Neuronal stem cell (in vitro differentiated cells): Measurements from ENCODE around the gene PPP3CA.

ENCODE experiments used
- DNase-seq: peaks from one replicate; pipeline ENCODE4 v3.0.0-alpha.2; 2013; ENCODE audit warnings: low spot score
- H2AFZ ChIP-seq: one replicate; pipeline ENCODE4 v1.6.1; 2013; ENCODE audit warnings: mild to moderate bottlenecking, low read length, inconsistent platforms
- H2AK5ac ChIP-seq: 2 replicates; pipeline ENCODE4 v1.6.1; 2013; ENCODE audit warnings: low read depth, mild to moderate bottlenecking, inconsistent platforms, low read length, moderate library complexity, mixed read lengths
- H2BK120ac ChIP-seq: 2 replicates; pipeline ENCODE4 v1.6.1; 2013; ENCODE audit warnings: low read depth, mild to moderate bottlenecking, inconsistent platforms, low read length, moderate library complexity, mixed read lengths
- H2BK12ac ChIP-seq: one replicate; pipeline ENCODE4 v1.6.1; 2013; ENCODE audit warnings: low read length, inconsistent platforms
- H2BK15ac ChIP-seq: 2 replicates; pipeline ENCODE4 v1.6.1; 2013; ENCODE audit warnings: mild to moderate bottlenecking, low read length, inconsistent platforms, mixed read lengths
- H2BK5ac ChIP-seq: one replicate; pipeline ENCODE4 v1.6.1; 2013; ENCODE audit warnings: inconsistent platforms, mild to moderate bottlenecking, low read length, moderate library complexity
- H3K14ac ChIP-seq: one replicate; pipeline ENCODE4 v1.6.1; 2013; ENCODE audit warnings: low read length, inconsistent platforms
- H3K18ac ChIP-seq: 2 replicates; pipeline ENCODE4 v1.6.1; 2013; ENCODE audit warnings: low read length, inconsistent platforms
- H3K23ac ChIP-seq: 2 replicates; pipeline ENCODE4 v1.6.1; 2013; ENCODE audit warnings: low read depth, mild to moderate bottlenecking, mixed read lengths, low read length, inconsistent platforms; ENCODE audit not compliant: poor library complexity
- H3K27ac ChIP-seq: replicated peaks from 3 replicates; pipeline ENCODE4 v1.5.1; 2013; ENCODE audit warnings: low read length, inconsistent platforms
- H3K27me3 ChIP-seq, 3 experiments: 2 replicates each; pipeline ENCODE4 v1.6.1; 2013; ENCODE audit warnings: low read length in 3 of 3, mild to moderate bottlenecking in 2 of 3, inconsistent platforms in 1 of 3, low read depth in 1 of 3, mixed read lengths in 1 of 3, moderate library complexity in 1 of 3; ENCODE audit not compliant: control insufficient read depth in 3 of 3, insufficient read depth in 3 of 3
- H3K36me3 ChIP-seq, 2 donors: replicated peaks in 1 of 2; 2 replicates each; pipeline ENCODE4 v1.6.1; 2013; ENCODE audit warnings: low read length in 2 of 2; ENCODE audit not compliant: control insufficient read depth in 2 of 2, insufficient read depth in 2 of 2
- H3K4ac ChIP-seq: 2 replicates; pipeline ENCODE4 v1.6.1; 2013; ENCODE audit warnings: inconsistent platforms, mild to moderate bottlenecking, low read length, moderate library complexity
- H3K4me1 ChIP-seq, 2 donors: 1 replicate in 1 of 2; 2 replicates in 1 of 2; pipeline ENCODE4 v1.6.1; 2013; ENCODE audit warnings: low read length in 2 of 2, low read depth in 1 of 2; ENCODE audit not compliant: control insufficient read depth in 2 of 2, insufficient read depth in 1 of 2
- H3K4me2 ChIP-seq: one replicate; pipeline ENCODE4 v1.6.1; 2013; ENCODE audit warnings: mild to moderate bottlenecking, low read length, inconsistent platforms; ENCODE audit not compliant: insufficient read depth, poor library complexity, severe bottlenecking
- H3K4me3 ChIP-seq, 2 donors: 2 replicates each; pipeline ENCODE4 v1.5.1; 2013; ENCODE audit warnings: low read length in 2 of 2, mild to moderate bottlenecking in 2 of 2, inconsistent platforms in 1 of 2, moderate library complexity in 1 of 2
- H3K79me1 ChIP-seq: one replicate; pipeline ENCODE4 v1.6.1; 2013; ENCODE audit warnings: low read depth, mild to moderate bottlenecking, inconsistent platforms, low read length, moderate library complexity
- H3K9ac ChIP-seq: one replicate; pipeline ENCODE4 v1.6.1; 2013; ENCODE audit warnings: mild to moderate bottlenecking, low read depth, low read length, inconsistent platforms; ENCODE audit not compliant: poor library complexity
- H3K9me3 ChIP-seq, 2 donors: replicated peaks in 1 of 2; 2 replicates each; pipeline versions ENCODE3 to v1.6.1; 2013; ENCODE audit warnings: low read length in 2 of 2, mild to moderate bottlenecking in 2 of 2, inconsistent platforms in 1 of 2, low read depth in 1 of 2, mixed read lengths in 1 of 2, moderate library complexity in 1 of 2; ENCODE audit not compliant: control insufficient read depth in 2 of 2, insufficient read depth in 1 of 2
- H4K8ac ChIP-seq: one replicate; pipeline ENCODE4 v1.6.1; 2013; ENCODE audit warnings: low read depth, mild to moderate bottlenecking, inconsistent platforms, low read length, moderate library complexity
- H4K91ac ChIP-seq: one replicate; pipeline ENCODE4 v1.6.1; 2013; ENCODE audit warnings: low read length, low read depth, mild to moderate bottlenecking, inconsistent platforms; ENCODE audit not compliant: poor library complexity
- WGBS, 2 donors: extraction: QIAGEN DNeasy Blood & Tissue Kit; methylation state at CpG; one replicate each; pipeline ENCODE4 v1.1.7; 2013; ENCODE audit warnings: missing lambda C conversion rate in 2 of 2, mixed read lengths in 1 of 2; ENCODE audit not compliant: insufficient read length in 2 of 2, insufficient replicate concordance in 1 of 2; ENCODE audit errors: extremely low coverage in 2 of 2; 5-methylcytosine and 5-hydroxymethylcytosine counted together

PPP3CA gene

DNA sequence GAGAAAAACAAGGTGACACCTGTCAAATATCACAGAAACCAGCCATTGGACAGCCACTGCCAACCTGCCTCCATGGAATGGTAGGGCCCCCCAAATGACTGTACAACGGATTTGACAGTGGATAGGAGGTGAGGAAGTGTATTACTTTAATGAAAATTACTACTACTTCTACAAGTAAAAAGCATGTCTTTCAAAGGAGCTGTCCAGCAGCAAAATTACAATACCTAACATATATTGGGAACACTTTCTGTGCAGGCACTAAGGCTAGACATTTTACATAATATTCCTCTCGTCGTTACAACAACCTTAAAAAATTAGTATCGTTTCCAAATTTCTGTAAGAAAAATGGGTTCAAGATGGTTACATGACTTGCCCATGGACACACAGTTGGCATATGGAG lies 14.9 kb downstream of the PPP3CA start:
- H2BK120ac ChIP-seq, result no peak overlapping the region
- no peak overlapping the region for H3K9ac ChIP-seq
- no peak overlapping the region for H2BK15ac ChIP-seq
- no peak for DNase-seq
- H2AK5ac ChIP-seq, result no peak overlapping the region
- no peak overlapping the region for H2AFZ ChIP-seq
- WGBS, 2 donors, result no CpG with 5 or more reads among the region's 4 CpGs
- peaks cover 2% of the 10 kb centered on the region for H3K79me1 ChIP-seq
- H3K9me3 ChIP-seq, result no peaks in the 10 kb centered on the region
- H3K4ac ChIP-seq, result no peak overlapping the region
- no peak overlapping the region for H3K14ac ChIP-seq
- H3K36me3 ChIP-seq, result no peaks in the 10 kb centered on the region
- H3K23ac ChIP-seq, result no peak overlapping the region
- no peak overlapping the region for H2BK5ac ChIP-seq
- H3K18ac ChIP-seq, result no peak overlapping the region
- no peak overlapping the region for H3K27ac ChIP-seq
- no peak overlapping the region for H4K8ac ChIP-seq
- H2BK12ac ChIP-seq, result no peak overlapping the region
- no peak overlapping the region for H3K4me2 ChIP-seq
- H3K4me1 ChIP-seq, result peaks cover 0 to 4% of the 10 kb centered on the region in 2 donors
- H3K27me3 ChIP-seq, result no peaks in the 10 kb centered on the region
- no peak overlapping the region for H4K91ac ChIP-seq
- no peak overlapping the region for H3K4me3 ChIP-seq

- no peak overlapping the region for H2BK5ac ChIP-seq
- H3K4me2 ChIP-seq, result no peak overlapping the region
- no peak overlapping the region for H2BK15ac ChIP-seq
- H3K4me3 ChIP-seq, result no peak overlapping the region
- no peak overlapping the region for H3K18ac ChIP-seq
- H3K27me3 ChIP-seq, result no peaks in the 10 kb centered on the region
- H2BK12ac ChIP-seq, result no peak overlapping the region
- H3K27ac ChIP-seq, result no peak overlapping the region
- H3K9me3 ChIP-seq, result no peaks in the 10 kb centered on the region
- H3K14ac ChIP-seq, result no peak overlapping the region
- H3K79me1 ChIP-seq, result peaks cover 2% of the 10 kb centered on the region
- H2BK120ac ChIP-seq, result no peak overlapping the region
- no peak for DNase-seq
- no CpG with 5 or more reads among the region's 1 CpG for WGBS, 2 donors
- H2AK5ac ChIP-seq, result no peak overlapping the region
- H2AFZ ChIP-seq, result no peak overlapping the region
- H3K9ac ChIP-seq, result no peak overlapping the region
- H3K4me1 ChIP-seq, result peaks cover 0 to 4% of the 10 kb centered on the region in 2 donors
- no peak overlapping the region for H4K91ac ChIP-seq
- H3K4ac ChIP-seq, result no peak overlapping the region
- H3K23ac ChIP-seq, result no peak overlapping the region
- H3K36me3 ChIP-seq, result no peaks in the 10 kb centered on the region
- no peak overlapping the region for H4K8ac ChIP-seq
These were observed 16.3 kb downstream of the PPP3CA start for GRCh38 chr4:101331017-101331416.

DNA sequence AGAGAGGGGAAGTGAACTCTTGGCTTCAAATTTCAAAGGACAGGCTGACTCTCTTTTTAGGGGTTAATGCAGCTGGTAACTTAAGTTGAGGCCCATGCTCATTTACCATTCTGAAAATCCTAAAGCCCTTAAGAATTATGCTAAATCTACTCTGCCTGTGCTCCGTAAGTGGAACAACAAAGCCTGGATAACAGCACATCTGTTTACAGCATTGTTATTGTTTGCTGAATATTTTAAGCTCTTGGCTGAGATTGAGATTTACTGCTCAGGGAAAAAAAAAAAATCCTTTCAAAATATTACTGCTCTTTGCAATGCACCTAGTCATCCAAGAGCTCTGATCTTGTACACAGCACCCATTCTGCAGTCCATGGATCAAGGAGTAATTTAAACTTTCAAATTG lies 17.7 kb downstream of the PPP3CA start:
- H3K27me3 ChIP-seq, result no peaks in the 10 kb centered on the region

DNA sequence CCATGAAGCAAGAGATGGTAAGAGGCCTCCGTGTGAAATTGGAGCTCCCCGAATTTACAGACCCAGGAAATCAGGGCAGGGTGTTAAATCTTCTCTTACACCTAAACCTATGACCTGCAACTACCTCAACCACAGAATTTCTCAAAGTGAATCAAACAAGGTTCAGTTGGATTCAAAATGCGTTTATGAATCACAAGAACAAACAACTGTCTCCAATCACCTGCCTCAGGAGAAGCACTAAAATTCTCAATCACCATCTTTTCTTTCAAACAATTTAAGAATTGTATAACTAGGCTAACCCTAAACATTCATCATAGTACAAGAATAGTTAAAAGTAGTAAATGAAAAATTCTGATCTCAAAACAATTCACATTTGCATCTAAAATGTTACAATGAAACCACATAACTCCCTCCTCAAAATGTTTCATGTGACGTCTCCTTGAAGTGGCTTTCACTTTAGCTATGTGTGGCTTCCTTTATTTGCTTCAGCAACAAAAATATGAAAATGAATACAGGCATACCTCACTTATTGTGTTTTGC lies 19.2 kb downstream of the PPP3CA start:
- Histone ChIP-seq H3K4ac (no peak overlapping the region), H3K27me3 (no peaks in the 10 kb centered on the region), H3K27ac (no peak overlapping the region), H3K79me1 (peaks cover 2% of the 10 kb centered on the region), H3K9ac (no peak overlapping the region), H4K91ac (no peak overlapping the region), H3K9me3 (no peaks in the 10 kb centered on the region), H3K14ac (no peak overlapping the region), H3K23ac (no peak overlapping the region), H2BK120ac (no peak overlapping the region), H3K18ac (no peak overlapping the region), H2BK5ac (no peak overlapping the region), H2AFZ (no peak overlapping the region), H3K4me3 (no peak overlapping the region), H2BK12ac (no peak overlapping the region), H3K4me1 (peaks cover 0 to 2% of the 10 kb centered on the region in 2 donors), H3K4me2 (no peak overlapping the region), H2AK5ac (no peak overlapping the region), H4K8ac (no peak overlapping the region), H2BK15ac (no peak overlapping the region), H3K36me3 (no peaks in the 10 kb centered on the region)
- DNase-seq, result no peak
- WGBS, 2 donors, result no CpG with 5 or more reads among the region's 4 CpGs

More for the DNA sequence above, 17.7 kb downstream of the PPP3CA start:
- no peak for DNase-seq
- H3K9me3 ChIP-seq, result no peaks in the 10 kb centered on the region
- peaks cover 2% of the 10 kb centered on the region for H3K79me1 ChIP-seq
- no peak overlapping the region for H2AK5ac ChIP-seq
- no peak overlapping the region for H3K18ac ChIP-seq
- H3K27ac ChIP-seq, result no peak overlapping the region
- H3K4me3 ChIP-seq, result no peak overlapping the region
- no peak overlapping the region for H4K91ac ChIP-seq
- no peak overlapping the region for H2BK5ac ChIP-seq
- no peak overlapping the region for H3K4ac ChIP-seq
- no peak overlapping the region for H2AFZ ChIP-seq
- no peak overlapping the region for H2BK120ac ChIP-seq
- no peak overlapping the region for H4K8ac ChIP-seq
- H3K36me3 ChIP-seq, result no peaks in the 10 kb centered on the region
- H3K4me2 ChIP-seq, result no peak overlapping the region
- WGBS, 2 donors, result no CpG with 5 or more reads among the region's 1 CpG
- no peak overlapping the region for H3K14ac ChIP-seq
- no peak overlapping the region for H3K9ac ChIP-seq
- H2BK15ac ChIP-seq, result no peak overlapping the region
- no peak overlapping the region for H2BK12ac ChIP-seq
- H3K4me1 ChIP-seq, result peaks cover 0 to 2% of the 10 kb centered on the region in 2 donors
- no peak overlapping the region for H3K23ac ChIP-seq
